ENCODE results near the gene ZSWIM9.

DNA sequence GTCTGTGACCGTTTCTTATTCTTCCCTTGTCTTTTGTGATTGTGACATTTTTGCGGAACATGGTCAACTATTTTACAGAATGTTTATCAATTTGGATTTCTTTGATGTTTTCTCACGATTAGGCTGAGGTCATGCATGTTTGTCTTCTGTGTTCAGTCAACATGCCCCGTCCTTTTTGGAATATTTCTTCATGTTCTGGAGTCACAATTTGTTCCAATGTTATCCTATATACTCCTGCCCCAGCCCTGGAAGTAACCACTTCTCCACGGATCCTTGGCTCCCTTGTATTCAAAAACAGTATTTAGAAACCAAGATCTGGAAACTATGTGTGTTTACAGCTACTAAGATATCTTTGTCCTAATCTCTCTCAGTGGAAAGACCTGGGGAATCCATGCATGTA, 75.6 kb downstream of the ZSWIM9 start:
- no peak for TF ChIP-seq POLR2AphosphoS5 (IDR thresholded peaks at IDR 0.05; ENCODE audit: low read depth, low read length)
- no peak for TF ChIP-seq CTCF (IDR thresholded peaks at IDR 0.05)
- TF ChIP-seq, protein P1, sequence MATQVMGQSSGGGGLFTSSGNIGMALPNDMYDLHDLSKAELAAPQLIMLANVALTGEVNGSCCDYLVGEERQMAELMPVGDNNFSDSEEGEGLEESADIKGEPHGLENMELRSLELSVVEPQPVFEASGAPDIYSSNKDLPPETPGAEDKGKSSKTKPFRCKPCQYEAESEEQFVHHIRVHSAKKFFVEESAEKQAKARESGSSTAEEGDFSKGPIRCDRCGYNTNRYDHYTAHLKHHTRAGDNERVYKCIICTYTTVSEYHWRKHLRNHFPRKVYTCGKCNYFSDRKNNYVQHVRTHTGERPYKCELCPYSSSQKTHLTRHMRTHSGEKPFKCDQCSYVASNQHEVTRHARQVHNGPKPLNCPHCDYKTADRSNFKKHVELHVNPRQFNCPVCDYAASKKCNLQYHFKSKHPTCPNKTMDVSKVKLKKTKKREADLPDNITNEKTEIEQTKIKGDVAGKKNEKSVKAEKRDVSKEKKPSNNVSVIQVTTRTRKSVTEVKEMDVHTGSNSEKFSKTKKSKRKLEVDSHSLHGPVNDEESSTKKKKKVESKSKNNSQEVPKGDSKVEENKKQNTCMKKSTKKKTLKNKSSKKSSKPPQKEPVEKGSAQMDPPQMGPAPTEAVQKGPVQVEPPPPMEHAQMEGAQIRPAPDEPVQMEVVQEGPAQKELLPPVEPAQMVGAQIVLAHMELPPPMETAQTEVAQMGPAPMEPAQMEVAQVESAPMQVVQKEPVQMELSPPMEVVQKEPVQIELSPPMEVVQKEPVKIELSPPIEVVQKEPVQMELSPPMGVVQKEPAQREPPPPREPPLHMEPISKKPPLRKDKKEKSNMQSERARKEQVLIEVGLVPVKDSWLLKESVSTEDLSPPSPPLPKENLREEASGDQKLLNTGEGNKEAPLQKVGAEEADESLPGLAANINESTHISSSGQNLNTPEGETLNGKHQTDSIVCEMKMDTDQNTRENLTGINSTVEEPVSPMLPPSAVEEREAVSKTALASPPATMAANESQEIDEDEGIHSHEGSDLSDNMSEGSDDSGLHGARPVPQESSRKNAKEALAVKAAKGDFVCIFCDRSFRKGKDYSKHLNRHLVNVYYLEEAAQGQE (IDR thresholded peaks at IDR 0.05; ENCODE audit: insufficient read depth in 1 of 2, low read depth in 2 of 2, low read length in 1 of 2) = no peak
- no peak for TF ChIP-seq SIN3A (IDR thresholded peaks at IDR 0.05; ENCODE audit: borderline replicate concordance, insufficient read depth, low read depth, low read length)
